Measurements from ENCODE around the gene ISM1. TPM values are rescaled to one million over a fixed set of nuclear protein-coding genes. Genes with fewer than 3 reads are reported as not detected.

The ISM1 gene
- total RNA-seq, 2 donors from 2014 or later = 0.45 to 2.2 TPM

DNA sequence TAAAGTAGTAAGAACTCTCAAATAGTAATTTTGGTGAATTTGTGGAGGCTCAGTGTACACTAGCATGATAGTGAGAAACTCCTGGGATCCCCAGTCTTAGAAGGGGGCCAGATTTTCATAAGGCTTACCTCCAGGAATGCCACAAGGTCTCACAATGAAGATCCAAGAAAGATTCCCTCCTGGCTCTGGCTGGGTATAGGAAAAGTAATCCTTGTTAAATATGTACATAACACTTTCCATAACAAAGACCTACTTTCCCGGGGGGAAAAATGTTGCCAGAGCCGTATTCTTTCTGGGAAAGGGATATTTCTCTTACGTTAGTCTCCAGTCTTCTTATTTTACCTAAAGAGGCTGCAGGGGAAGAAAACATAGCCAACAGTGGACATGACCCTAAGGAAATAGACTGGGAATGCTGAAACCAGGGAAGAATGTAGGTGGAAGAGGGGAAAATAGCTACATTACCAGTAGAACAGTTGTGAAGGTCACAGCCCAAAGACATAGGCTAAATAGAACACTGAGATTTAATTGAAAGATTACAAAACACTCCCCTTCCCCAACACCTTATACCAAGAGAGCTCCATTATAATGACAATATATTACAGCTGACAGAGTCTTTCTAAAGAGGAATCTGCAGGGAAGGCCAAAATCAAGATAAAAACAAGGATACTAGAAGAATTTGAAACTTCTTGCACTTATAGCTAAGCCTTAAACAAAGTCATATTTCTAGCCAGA, 34.9 kb upstream of the ISM1 start:
- Histone ChIP-seq H3K4me3 (no peak overlapping the region), H3K4me1 (replicated peaks) (no peaks in the 10 kb centered on the region), H3K9me3 (no peaks in the 10 kb centered on the region), H3K36me3 (no peaks in the 10 kb centered on the region), H3K27ac (no peak overlapping the region), H3K27me3 (replicated peaks; ENCODE audit: insufficient read depth) (no peaks in the 10 kb centered on the region)
- TF ChIP-seq POLR2AphosphoS5 (IDR thresholded peaks at IDR 0.05) (no peak), POLR2A (IDR thresholded peaks at IDR 0.05) (no peak)
- TF ChIP-seq, protein P1, sequence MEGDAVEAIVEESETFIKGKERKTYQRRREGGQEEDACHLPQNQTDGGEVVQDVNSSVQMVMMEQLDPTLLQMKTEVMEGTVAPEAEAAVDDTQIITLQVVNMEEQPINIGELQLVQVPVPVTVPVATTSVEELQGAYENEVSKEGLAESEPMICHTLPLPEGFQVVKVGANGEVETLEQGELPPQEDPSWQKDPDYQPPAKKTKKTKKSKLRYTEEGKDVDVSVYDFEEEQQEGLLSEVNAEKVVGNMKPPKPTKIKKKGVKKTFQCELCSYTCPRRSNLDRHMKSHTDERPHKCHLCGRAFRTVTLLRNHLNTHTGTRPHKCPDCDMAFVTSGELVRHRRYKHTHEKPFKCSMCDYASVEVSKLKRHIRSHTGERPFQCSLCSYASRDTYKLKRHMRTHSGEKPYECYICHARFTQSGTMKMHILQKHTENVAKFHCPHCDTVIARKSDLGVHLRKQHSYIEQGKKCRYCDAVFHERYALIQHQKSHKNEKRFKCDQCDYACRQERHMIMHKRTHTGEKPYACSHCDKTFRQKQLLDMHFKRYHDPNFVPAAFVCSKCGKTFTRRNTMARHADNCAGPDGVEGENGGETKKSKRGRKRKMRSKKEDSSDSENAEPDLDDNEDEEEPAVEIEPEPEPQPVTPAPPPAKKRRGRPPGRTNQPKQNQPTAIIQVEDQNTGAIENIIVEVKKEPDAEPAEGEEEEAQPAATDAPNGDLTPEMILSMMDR (IDR thresholded peaks at IDR 0.05) = no peak
- no peak for DNase-seq (ENCODE audit: low spot score)
- intact Hi-C loops (cut with DNase I) = no loop called here
- 81% methylated on average over 3 of the region's 3 CpGs for WGBS

DNA sequence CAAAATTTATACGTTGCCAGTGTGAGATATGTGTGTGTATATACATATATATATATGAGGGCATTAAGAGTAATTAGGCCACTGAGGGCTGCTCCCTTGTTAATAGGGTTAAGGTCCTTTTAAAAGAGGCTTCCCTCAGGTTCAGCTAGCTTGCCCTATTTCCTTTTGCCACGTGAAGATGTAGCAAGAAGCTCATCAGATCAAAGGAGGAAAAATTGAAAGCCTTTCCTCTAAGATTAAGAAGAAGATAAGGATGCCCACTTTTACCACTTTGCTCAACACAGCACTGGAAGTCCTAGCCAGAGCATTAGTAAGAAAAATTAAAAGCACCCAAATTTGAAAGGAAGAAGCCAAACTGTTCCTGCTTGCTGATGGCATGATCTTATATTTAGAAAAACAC, 33.2 kb upstream of the ISM1 start:
- Histone ChIP-seq H3K4me3 (no peak overlapping the region), H3K4me1 (replicated peaks) (no peaks in the 10 kb centered on the region), H3K27ac (no peak overlapping the region), H3K36me3 (no peaks in the 10 kb centered on the region), H3K27me3 (replicated peaks; ENCODE audit: insufficient read depth) (no peaks in the 10 kb centered on the region), H3K9me3 (no peaks in the 10 kb centered on the region)
- DNase-seq (ENCODE audit: low spot score) = no peak
- intact Hi-C loops (cut with DNase I) = no loop called here
- 46% methylated on average over 2 of the region's 2 CpGs for WGBS
- TF ChIP-seq POLR2AphosphoS5 (IDR thresholded peaks at IDR 0.05) (no peak), POLR2A (IDR thresholded peaks at IDR 0.05) (no peak)
- TF ChIP-seq, protein P1 (IDR thresholded peaks at IDR 0.05) = no peak

DNA sequence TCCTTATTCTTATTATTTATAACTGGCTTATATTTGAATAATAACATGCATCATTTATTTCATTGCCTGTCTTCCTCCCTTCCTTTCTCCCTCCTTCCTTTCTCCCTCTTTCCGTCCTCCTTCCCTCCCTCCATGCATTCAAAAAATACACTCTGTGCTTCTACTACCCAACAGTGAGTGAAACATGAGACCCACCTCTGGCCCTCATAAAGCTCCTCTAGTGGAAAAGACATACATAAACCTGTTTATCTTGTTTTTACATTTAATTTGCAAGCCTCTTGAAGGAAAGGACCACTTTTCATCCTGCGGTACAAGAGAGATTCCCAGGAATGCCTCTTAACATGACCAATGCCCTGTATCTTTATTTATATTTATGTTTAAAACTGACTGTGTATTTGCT, 21.8 kb upstream of the ISM1 start:
- TF ChIP-seq, protein P1 (IDR thresholded peaks at IDR 0.05) = no peak
- TF ChIP-seq POLR2A (IDR thresholded peaks at IDR 0.05) = no peak
- Histone ChIP-seq H3K36me3 (no peaks in the 10 kb centered on the region), H3K27ac (no peak overlapping the region), H3K4me1 (replicated peaks) (no peaks in the 10 kb centered on the region), H3K4me3 (no peak overlapping the region), H3K9me3 (no peaks in the 10 kb centered on the region), H3K27me3 (replicated peaks; ENCODE audit: insufficient read depth) (no peaks in the 10 kb centered on the region)
- DNase-seq (ENCODE audit: low spot score) = no peak
- intact Hi-C loops (cut with DNase I) = no loop called here
- WGBS = 46% methylated on average over 2 of the region's 2 CpGs

DNA sequence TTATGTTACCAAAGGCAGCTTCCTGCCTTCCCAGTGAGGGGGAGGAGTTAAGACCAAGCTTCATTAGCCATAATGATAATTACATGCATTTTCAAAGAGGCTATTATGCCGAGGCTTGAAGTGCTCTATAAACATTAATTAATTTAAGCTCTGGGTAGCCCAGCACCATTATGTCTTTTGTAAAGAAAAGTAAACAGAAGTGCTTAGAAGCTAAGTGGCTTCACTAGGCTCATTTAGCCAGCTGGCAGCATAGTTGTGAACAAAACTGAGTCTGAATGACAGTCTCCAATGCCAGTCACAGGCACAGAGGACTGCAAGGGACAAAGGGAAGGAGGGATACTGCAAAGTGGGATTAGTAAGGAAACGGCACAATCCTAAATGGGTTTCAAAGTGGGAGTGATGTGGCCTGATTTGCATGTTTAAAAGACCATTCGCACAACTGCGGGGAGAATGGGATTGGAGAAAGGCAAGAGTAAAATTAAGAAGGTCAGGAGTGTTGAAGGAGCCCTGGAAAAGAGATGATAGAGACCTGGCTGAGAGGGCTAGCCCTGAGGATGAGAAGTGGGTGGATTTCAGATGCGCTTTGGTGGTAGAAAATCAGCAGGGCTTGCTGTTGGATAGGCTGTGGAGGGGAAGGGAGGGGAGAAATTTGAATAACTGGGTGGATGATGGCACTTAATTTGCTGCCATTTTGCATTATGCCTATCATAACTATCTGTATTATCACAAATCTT, 20.1 kb upstream of the ISM1 start:
- Histone ChIP-seq H3K4me3 (no peak overlapping the region), H3K27me3 (replicated peaks; ENCODE audit: insufficient read depth) (no peaks in the 10 kb centered on the region), H3K27ac (no peak overlapping the region), H3K36me3 (no peaks in the 10 kb centered on the region), H3K4me1 (replicated peaks) (no peaks in the 10 kb centered on the region), H3K9me3 (no peaks in the 10 kb centered on the region)
- TF ChIP-seq, protein P1 (IDR thresholded peaks at IDR 0.05) = no peak
- no peak for TF ChIP-seq POLR2A (IDR thresholded peaks at IDR 0.05)
- TF ChIP-seq POLR2AphosphoS5 (IDR thresholded peaks at IDR 0.05) = no peak
- 70% methylated on average over 5 of the region's 5 CpGs for WGBS
- intact Hi-C loops (cut with DNase I) = no loop called here
- no peak for DNase-seq (ENCODE audit: low spot score)

DNA sequence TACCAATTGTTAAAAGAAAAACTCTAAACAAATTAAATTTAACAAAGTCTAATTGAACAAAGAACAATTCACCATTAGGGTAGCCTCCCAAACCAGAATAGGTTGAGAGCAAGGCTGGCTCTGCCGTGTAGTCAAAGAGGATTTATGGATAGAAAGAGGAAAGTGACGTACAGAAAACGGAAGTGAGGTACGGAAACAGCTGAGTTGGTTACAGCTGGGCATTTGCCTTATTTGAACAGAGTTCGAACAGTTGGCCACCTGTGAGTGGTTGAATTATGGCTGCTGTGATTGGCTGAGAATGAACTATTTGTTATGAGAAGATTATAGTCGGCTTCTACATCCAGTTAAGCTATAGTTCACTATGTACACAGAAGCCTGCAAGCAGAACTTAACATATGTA, 18.5 kb upstream of the ISM1 start:
- Histone ChIP-seq H3K9me3 (no peaks in the 10 kb centered on the region), H3K4me1 (replicated peaks) (no peaks in the 10 kb centered on the region), H3K27ac (no peak overlapping the region), H3K36me3 (no peaks in the 10 kb centered on the region), H3K27me3 (replicated peaks; ENCODE audit: insufficient read depth) (no peaks in the 10 kb centered on the region), H3K4me3 (no peak overlapping the region)
- intact Hi-C loops (cut with DNase I) = no loop called here
- WGBS = 50% methylated on average over 6 of the region's 6 CpGs
- no peak for TF ChIP-seq POLR2AphosphoS5 (IDR thresholded peaks at IDR 0.05)
- TF ChIP-seq POLR2A (IDR thresholded peaks at IDR 0.05) = no peak
- TF ChIP-seq, protein P1 (IDR thresholded peaks at IDR 0.05) = no peak
- DNase-seq (ENCODE audit: low spot score) = no peak

Measured in prostate gland (tissue), 2 donors.